GM19043 (cell line): ENCODE measurements around the gene SERPINB10.

Source experiments
- ATAC-seq: cut with Tn5 transposase; IDR thresholded peaks from one replicate; pipeline ENCODE4 v1.9.1; 2021; ENCODE audit warnings: low read depth; ENCODE audit not compliant: unreplicated experiment

The SERPINB10 gene, protein sequence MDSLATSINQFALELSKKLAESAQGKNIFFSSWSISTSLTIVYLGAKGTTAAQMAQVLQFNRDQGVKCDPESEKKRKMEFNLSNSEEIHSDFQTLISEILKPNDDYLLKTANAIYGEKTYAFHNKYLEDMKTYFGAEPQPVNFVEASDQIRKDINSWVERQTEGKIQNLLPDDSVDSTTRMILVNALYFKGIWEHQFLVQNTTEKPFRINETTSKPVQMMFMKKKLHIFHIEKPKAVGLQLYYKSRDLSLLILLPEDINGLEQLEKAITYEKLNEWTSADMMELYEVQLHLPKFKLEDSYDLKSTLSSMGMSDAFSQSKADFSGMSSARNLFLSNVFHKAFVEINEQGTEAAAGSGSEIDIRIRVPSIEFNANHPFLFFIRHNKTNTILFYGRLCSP

DNA sequence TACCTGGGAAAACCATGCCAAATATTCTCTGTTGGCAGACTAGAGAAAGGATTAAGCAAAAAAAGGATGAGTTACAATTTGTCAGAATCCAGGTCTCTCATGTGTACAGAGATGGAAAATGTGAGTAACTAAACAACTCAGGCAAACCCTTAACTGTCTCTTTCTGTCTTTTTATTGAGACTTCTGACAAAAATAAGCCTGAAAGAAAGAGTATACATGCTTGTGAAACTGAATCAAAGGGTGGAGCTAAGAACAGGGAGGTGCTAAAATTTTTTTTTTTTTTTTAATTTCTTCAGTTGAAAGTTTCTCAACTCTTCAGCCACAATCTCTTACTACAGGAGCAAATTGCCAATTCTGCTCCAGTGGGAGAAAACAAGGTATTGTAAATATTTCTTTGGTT, at the start of gene SERPINB10:
TSS of gene SERPINB10 (plus strand) at position 295 of the 400 bp plus-strand sequence. CDS start 7,553 bp downstream, outside the sequence.
- ATAC-seq, result peak; percentile 54

DNA sequence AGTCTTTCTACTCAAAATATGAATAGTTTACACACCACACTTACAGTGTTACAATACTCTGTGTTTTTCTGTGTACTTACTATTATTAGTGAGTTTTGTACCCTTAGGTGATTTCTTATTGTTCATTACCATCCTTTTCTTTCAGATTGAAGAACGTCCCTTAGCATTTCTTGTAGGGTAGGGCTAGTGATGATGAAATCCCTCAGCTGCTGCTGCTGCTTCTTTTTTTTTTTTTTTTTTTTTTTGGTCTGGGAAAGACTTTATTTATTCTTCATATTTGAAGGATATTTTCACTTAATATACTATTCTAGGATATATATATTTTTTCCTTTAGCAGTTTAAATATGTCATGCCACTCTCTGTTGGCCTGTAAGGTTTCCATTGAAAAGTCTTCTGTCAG, 49.3 kb upstream of the SERPINB10 start:
- no peak for ATAC-seq

DNA sequence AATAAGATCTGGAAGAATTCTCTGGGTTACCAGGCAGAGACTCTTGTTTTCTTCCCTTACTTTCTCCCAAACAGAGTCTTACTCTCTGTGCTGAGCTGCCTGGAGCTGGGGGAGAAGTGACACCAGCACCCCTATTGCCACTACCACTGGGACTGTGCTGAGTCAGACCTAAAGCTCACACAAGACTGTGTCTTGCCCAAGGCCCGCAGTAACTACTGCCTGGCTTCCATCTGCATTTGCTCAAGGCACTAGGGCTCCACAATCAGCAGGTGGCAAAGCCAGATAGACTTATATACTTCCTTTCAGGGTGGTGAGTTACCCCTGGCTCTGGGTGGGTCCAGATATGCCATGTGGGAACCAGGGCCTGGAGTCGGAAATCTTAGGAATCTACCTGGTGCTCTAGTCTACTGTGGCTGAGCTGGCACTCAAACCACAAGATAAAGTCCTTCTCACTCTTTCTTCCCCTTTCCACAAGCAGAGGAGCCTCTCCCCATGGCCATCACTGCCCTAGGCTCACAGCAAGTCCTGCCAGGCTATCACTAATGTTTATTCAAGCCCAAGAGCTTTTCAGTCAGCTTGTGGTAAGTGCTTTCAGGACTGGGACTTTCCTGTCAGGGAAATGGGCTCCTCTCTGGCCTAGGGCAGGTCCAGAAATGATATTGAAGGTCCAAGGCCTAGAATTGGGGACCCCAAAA, 47.8 kb upstream of the SERPINB10 start:
- no peak for ATAC-seq

DNA sequence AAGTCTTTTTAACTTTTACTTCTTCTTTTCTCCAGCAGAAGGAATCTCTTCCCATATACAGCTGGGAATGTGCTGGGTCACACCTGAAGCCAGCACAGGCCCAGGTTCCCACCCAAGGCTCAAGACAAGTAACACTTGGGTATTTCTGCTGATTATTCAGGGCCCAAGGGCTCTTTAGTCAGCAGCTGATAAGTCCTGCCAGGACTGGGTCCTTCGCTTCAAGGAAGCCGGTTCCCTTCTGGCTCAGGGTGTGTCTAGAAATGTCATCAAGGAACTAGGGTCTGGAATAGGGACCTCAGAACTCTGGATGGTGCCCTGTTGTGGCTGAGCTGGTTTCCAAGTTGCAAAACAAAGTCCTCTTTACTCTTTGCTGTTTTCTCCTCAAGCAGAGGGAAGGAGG, 47.2 kb upstream of the SERPINB10 start:
- ATAC-seq, result no peak

DNA sequence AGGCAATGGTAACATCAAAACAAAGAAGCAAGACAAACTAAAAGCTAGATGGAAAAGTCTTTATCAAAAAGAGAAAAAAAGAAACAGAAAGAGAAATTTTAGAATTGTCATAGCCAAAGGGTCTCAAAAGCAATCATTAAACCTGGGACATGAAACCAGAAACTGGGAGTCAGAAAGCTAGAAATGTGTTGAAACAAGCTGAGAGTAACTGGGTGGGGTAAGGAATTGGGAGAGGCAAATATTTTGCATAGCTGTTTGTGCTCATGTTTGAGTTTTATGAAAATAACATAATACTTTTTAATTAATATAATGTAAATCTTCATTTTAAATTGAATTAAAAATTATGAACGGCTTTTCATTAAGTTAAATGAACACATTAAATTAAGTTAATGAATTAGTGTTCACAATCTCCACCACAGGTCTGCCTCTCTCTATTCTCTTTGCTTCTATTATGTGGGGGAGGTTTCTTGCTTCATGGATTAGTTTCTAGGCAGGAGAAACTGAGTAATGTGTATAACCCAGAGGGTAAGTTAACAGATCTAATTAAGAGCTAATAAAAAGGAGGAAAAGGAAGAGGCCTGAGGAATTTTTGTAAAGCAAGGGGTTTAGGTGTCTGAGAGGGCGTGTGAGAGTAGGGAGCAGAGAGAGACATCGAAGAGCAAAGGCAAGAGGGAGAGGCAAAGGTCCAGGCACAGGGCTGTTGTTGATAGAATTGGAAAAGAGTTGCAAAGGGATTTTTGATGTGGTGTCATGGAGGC, 40.2 kb upstream of the SERPINB10 start:
- no peak for ATAC-seq

DNA sequence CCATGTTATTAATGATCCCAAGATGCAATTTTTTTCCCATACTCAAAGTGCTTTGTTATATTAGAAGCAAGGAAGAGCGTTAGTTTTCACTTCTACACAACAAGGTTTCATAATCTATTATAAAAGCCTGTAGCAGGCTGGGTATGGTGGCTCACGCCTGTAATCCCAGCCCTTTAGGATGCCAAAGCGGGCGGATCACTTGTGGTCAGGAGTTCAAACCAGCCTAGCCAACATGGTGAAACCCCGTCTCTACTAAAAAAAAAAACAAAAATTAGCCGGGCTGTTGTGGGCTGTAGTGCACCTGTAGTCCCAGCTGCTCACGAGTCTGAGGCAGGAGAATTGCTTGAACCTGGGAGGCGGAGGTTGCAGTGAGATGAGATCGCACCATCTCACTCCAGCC, 39.2 kb upstream of the SERPINB10 start:
- ATAC-seq, result no peak

DNA sequence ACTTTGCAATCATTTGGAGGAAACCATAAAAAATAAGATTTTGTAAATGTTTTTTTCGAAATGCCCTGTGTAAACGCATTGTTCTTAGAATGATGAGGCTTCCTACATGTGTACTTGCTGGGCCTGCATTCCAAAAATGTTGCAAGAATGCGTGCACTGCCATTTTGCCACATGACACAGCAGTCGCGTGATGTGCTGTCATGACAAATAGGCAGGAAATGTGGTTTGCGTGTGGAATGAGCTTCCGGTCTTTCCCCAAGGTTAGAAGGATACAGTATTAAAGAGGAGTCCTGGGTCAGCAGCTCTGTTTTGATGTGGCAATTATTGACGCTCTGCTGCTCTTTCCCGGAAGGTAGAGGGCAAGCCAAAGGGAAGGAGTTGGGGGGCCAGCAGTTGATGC, 38.4 kb upstream of the SERPINB10 start:
- ATAC-seq, result no peak

DNA sequence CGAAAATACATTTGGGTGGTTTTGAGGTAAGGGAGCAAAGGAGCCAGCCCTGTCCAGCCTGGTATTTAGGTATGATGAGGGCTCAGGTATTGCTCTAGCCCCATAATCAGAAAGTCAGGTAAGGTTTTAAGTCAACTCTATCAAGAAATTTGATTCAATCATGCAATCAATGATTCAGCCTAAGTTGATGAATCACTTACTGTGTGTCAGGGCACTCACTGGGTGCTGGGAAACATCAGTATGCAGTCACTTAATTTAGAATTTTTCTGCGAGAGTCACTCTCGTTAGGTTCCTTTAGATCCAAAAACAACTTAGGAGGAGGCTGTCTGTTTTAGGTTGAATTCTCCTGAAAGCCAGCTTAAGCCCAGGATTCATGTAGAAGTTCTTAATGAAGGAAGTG, 37.9 kb upstream of the SERPINB10 start:
- no peak for ATAC-seq

DNA sequence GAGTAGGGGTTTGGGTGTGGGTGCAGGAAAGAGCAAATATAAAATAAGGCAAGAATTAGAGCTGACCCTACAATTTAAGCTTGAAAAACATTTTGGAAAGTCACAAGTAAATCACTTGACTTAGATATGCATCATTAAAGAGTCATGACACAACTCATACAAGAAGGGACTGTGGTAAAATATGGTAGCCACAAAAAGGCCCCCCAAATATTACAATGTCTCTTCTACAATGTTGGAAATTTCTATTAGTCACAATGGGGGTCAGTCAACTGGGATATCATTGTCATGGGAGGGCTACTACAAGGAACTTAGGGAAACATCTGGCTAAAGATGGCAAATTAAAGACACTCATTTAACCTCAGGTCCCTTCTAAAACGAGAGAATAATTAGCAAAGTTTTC, 35.9 kb upstream of the SERPINB10 start:
- ATAC-seq, result no peak

DNA sequence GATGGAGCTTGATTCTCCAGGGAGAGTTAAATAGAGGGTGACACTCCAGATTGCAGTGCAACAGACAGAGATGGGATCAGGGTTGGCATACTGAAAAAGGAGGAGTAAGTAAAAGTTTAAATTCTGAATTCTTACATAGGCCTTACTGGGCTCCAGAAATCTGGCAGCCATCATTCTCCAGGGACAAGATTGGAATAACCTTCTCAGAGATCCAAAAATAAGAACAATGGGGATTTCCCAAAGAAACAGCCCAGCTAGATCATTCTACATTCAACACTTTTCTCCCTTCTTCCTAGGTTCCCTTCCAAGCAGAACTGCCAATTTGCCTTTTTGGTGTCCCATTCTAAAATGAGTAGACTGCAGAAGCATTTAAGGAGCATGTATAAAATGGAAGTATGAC, 35.2 kb upstream of the SERPINB10 start:
- no peak for ATAC-seq

DNA sequence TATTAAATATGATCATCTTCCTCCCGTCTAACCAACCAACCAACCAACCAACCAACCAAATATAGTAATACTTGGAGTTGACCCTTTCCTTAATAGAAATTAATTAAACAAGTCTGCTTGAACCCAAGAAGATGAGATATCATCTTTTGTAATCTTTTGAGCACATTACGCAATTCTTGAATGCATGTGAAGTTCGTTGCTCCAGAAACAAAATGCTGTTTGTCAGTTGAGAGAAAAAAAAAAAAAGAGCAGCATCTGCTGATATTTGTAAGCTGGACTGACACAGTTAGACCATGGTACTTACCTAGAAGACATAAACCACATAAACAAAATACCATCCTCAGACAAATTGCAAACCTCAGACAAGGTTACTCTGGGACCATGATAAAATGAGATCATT, 29.4 kb upstream of the SERPINB10 start:
- no peak for ATAC-seq

DNA sequence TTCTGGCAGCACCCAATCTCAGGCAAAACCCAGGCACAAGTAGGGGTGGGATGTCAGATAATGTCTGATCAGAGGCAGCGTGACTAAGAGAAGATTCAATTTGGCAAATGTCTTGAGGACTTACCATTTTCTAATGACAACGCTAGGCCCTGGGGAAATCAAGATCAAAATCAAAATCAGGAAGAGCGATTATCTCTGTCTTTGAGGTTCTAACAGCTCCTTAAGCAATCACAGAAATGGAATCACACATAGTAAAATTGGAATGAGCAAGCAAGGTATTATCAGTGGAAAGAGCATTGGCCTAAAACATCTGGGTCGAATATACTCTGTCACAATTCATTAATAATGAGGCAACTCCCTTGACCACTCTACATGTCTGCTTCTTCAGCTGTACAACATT, 28.8 kb upstream of the SERPINB10 start:
- ATAC-seq, result no peak

DNA sequence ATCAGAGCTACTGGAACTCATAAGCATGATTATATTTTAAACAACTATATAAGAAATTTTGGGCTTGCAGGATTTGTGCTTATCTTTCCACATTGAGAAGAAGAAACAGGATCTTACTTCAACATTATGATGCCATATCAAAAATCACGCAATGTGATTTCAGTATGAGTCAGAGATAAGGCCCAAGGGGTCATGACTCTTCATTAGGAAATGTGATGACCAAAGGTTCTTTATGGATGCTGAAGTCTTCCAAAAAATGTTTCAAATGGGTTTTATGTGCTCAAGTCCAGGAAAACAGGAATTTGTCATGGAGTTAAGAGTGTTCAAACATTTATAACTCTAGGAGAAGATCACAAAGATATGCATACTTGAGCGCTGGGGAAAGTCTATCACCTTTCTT, 28.0 kb upstream of the SERPINB10 start:
- no peak for ATAC-seq

DNA sequence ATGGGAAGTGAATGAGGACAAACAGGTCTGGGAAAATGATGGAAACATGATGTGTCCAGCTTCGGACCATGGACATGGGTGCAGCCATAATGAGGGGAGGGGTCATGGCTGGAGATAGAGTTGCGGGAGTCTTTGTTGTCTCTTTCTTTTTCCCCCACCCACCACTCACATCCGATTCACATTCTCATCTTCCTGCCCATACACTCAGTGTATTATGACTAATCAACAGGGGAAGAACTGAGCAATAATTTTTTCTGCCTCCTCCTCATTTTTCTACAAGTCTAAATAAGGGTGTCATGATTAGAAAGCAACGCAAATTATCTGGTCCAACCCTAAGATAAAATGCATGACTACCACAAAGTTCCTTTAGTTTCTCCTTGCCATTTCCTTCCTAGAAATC, 25.9 kb upstream of the SERPINB10 start:
- no peak for ATAC-seq

DNA sequence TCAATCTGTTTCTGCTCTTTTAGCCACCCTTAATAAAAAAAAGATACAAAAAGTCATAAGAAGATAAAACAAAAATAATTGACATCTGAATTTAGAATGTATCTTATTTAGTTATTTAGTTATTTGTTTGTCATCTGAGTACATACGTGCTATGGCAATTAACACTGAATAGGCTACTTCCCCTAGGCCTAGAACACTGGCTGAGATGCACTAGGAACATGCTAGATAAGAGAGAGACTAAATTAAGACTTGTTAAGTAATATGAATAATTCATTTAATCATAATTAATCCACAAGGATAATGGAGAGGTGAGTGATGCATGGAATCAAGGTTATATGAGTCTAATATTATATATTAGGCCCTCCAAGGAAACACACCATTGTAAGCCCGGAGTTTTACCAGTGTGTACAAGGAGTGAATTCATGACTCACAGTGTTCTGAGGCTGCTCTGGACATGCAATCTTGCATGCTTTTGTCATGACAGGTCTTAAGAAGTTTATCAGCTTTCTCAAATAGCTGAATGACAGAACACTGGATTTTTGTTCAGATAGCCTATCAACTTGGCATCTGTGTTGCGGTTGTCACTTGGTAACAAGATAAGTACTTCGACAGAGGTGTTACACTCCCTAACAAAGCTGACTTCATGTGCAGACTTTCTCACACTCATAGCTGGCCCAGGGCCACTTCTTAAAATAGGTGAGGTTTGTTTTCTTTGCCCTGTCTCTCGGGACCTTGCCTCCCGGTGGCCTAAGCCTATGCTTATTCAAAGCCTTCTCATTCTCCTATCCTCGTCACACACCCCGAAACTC, 25.2 kb upstream of the SERPINB10 start:
- ATAC-seq, result no peak

DNA sequence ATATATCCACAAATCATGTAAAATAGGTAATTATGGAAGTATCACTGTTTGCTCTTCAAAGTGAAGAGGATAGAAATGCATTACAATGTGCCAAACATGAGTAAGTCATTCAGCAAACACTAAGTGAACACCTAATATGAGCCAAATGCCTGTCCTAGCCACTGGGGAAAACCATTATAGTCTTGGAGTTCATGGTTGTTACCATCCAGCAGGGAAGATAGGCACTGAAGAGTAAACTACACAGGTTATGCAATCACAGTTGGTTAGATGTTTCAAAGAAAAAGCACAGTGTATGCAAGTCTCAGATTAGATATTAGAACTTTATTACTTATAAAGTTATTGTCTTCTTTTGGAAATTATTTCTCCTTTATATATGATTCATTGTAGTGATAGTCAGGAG, 24.1 kb upstream of the SERPINB10 start:
- no peak for ATAC-seq

DNA sequence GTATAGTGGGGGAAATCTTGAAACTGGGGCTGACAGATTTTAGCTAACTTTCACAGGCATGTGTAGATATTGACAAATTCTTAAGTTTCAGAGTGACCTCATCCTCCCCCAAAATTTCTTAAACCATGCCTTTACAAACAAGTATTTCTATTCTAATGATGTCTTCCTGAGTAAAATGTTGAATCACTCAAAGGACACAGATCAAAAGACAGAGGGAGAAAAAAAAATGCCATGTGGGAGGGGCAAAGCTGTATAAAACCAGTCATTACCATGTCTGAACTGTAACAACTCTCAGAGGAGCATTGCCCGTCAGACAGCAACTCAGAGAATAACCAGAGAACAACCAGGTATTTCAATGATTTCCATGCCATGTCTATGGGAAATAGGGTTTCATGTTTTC, 20.3 kb upstream of the SERPINB10 start, which contains the start of gene SERPINB2:
TSS of gene SERPINB2 (plus strand) at position 282 of the 400 bp plus-strand sequence. CDS start 3,740 bp downstream, outside the sequence.
- ATAC-seq, result no peak

DNA sequence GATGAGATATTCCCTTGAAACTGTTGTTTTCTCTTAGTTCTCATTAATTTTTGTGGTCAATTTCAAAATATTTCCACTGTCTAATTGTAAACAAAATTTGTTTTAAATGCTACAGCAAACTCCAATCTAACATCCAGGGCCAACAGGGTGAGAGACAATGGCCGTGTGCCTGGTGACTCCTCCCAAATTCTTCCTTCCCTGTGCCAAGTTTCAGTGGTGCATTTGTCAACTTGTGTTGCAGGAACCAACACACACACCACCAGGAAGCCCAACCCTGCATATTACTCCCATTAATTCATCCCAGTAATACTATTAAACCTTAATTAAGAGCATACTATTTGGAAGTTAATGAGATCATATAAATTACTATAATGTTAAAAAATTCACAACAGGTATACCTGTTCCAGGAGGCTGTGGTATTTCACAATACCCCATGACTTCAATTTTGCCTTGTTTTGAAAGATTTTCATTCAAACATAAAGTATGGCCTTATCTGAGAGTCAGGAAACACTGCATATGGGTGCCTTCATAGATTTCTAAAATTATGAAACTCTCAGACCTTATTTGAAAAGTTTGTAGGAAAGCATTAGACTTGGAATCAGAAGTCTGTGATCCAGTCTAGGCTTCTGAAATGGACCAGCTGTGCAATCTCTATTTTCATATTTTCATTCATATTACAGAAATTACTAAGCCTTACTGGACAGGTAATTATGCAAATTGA, 19.1 kb upstream of the SERPINB10 start:
- ATAC-seq, result no peak

DNA sequence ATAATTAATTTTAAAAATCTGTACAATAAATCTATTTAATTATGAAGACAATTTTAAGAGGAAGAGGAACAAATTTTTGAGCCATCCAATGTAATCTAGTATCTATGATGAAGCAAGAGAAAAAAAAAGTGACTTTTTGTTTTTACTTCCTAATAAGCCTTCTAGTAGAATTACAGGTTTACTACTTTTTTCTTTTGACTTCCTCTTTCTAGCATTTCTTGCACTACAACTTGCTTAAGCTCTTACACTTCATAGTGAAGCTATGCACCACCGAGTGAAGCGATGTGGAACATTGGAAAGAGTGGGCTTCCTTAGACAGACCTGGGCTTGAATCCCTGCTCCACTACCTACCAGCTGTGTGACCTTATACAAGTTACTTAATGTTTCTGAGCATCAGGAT, 18.1 kb upstream of the SERPINB10 start:
- ATAC-seq, result no peak
